SK-N-SH (cell line): ENCODE data around the gene KAT6B. TPM values are rescaled to one million over a fixed set of nuclear protein-coding genes. Genes with fewer than 3 reads are reported as not detected.

ENCODE experiments used
- CTCF ChIA-PET: fragments of 300-600, 350-600 bp; formaldehyde crosslinking; extraction: SDS; loops from one replicate; lab custom pipeline; 2021; lab: Yijun Ruan, JAX
- POLR2A ChIA-PET: fragments of 350-600 bp; sonication (Branson Sonifier 250); formaldehyde crosslinking; extraction: SDS; loops from one replicate; lab custom pipeline; 2020; ENCODE audit warnings: antibody characterized with exemption, inconsistent platforms; lab: Yijun Ruan, JAX
- DNase-seq: peaks from one replicate; pipeline ENCODE4 v3.0.0; 2012
- H2AFZ ChIP-seq: fragments of 200-600 bp; sonication (generic); 2 replicates; pipeline ENCODE4 v1.8.1; 2016; ENCODE audit warnings: antibody characterized with exemption, mild to moderate bottlenecking, low read depth
- H3F3A ChIP-seq: fragments of 200-600 bp; sonication (generic); replicated peaks from 2 replicates; pipeline ENCODE3; 2016; ENCODE audit warnings: antibody characterized with exemption, mild to moderate bottlenecking; ENCODE audit not compliant: insufficient read depth
- H3K27ac ChIP-seq, 2 experiments: fragments of 200-500 bp in 1 of 2; fragments of 200-600 bp in 1 of 2; sonication (Bioruptor generic) in 1 of 2; sonication (generic), shearing (Covaris generic) in 1 of 2; 2 replicates each; pipeline versions ENCODE4 v1.5.1 to v1.6.1; 2014 to 2016; ENCODE audit warnings: low read depth in 2 of 2, inconsistent platforms in 1 of 2, low read length in 1 of 2, mild to moderate bottlenecking in 1 of 2, mixed read lengths in 1 of 2
- H3K27me3 ChIP-seq: fragments of 200-600 bp; sonication (generic), shearing (Covaris generic); 2 replicates; pipeline ENCODE4 v1.6.1; 2016; ENCODE audit warnings: mixed run types; ENCODE audit not compliant: insufficient read depth
- H3K36me3 ChIP-seq, 2 experiments: fragments of 200-500 bp in 1 of 2; fragments of 200-600 bp in 1 of 2; sonication (Bioruptor generic) in 1 of 2; sonication (generic) in 1 of 2; replicated peaks in 1 of 2; 2 replicates each; pipeline versions ENCODE3 to v1.5.1; 2014 to 2016; ENCODE audit warnings: low read length in 1 of 2, mild to moderate bottlenecking in 1 of 2; ENCODE audit not compliant: insufficient read depth in 2 of 2, control insufficient read depth in 1 of 2
- H3K4me1 ChIP-seq, 2 experiments: fragments of 200-500 bp in 1 of 2; fragments of 200-600 bp in 1 of 2; sonication (Bioruptor generic) in 1 of 2; sonication (generic), shearing (Covaris generic) in 1 of 2; 2 replicates each; pipeline versions ENCODE4 v1.5.1 to v1.6.1; 2014 to 2016; ENCODE audit warnings: low read depth in 1 of 2, low read length in 1 of 2, mixed run types in 1 of 2; ENCODE audit not compliant: insufficient read depth in 2 of 2, control insufficient read depth in 1 of 2
- H3K4me2 ChIP-seq: fragments of 200-600 bp; sonication (generic), shearing (Covaris generic); 2 replicates; pipeline ENCODE4 v1.6.1; 2017; ENCODE audit warnings: mixed run types
- H3K4me3 ChIP-seq, 2 experiments: fragments of 200-500 bp in 1 of 2; fragments of 200-600 bp in 1 of 2; sonication (Bioruptor generic) in 1 of 2; sonication (generic), shearing (Covaris generic) in 1 of 2; 2 replicates each; pipeline versions ENCODE4 v1.5.1 to v1.8.1; 2014 to 2016; ENCODE audit warnings: low read depth in 2 of 2, inconsistent platforms in 1 of 2, low read length in 1 of 2, mild to moderate bottlenecking in 1 of 2, mixed read lengths in 1 of 2, moderate library complexity in 1 of 2
- H3K79me2 ChIP-seq: fragments of 200-600 bp; sonication (generic); 2 replicates; pipeline ENCODE4 v1.8.1; 2017; ENCODE audit warnings: mild to moderate bottlenecking; ENCODE audit not compliant: insufficient read depth
- H3K9ac ChIP-seq: fragments of 200-600 bp; sonication (generic); 2 replicates; pipeline ENCODE4 v1.6.1; 2017; ENCODE audit warnings: mixed run types
- H3K9me2 ChIP-seq: fragments of 200-600 bp; sonication (generic); 2 replicates; pipeline ENCODE4 v1.6.1; 2017; ENCODE audit warnings: mixed run types
- H3K9me3 ChIP-seq: fragments of 200-600 bp; sonication (generic); 2 replicates; pipeline ENCODE4 v1.6.1; 2017; ENCODE audit warnings: mixed run types, mild to moderate bottlenecking, moderate library complexity
- H4K20me1 ChIP-seq: fragments of 200-600 bp; sonication (generic); 2 replicates; pipeline ENCODE4 v1.6.1; 2017; ENCODE audit warnings: mild to moderate bottlenecking, mixed run types; ENCODE audit not compliant: insufficient read depth
- CHD2 ChIP-seq: fragments of 150-350 bp; IDR thresholded peaks from 2 replicates; pipeline ENCODE4 v1.6.1; 2018; ENCODE audit warnings: low read length; ENCODE audit not compliant: partially characterized antibody
- EP300 ChIP-seq, 2 experiments: IDR thresholded peaks; 2 replicates each; pipeline versions ENCODE4 v1.4.0 to v1.6.1; 2012; ENCODE audit warnings: borderline replicate concordance in 1 of 2, low read depth in 1 of 2, low read length in 1 of 2
- EZH2phosphoT487 ChIP-seq: fragments of 200-600 bp; sonication (generic); IDR thresholded peaks from 2 replicates; pipeline ENCODE4 v1.6.1; 2017; ENCODE audit warnings: low read depth, mixed run types, mild to moderate bottlenecking, antibody characterized with exemption, moderate library complexity, borderline replicate concordance
- FOXJ3 ChIP-seq: sonication (generic); formaldehyde crosslinking; IDR thresholded peaks from 2 replicates; pipeline ENCODE4 v1.5.1; 2020; ENCODE audit warnings: mild to moderate bottlenecking, missing genetic modification reagents
- FOXM1 ChIP-seq: IDR thresholded peaks from 2 replicates; pipeline ENCODE4 v1.4.0; 2012; ENCODE audit warnings: low read depth, mild to moderate bottlenecking
- MEF2A ChIP-seq: IDR thresholded peaks from 2 replicates; pipeline ENCODE4 v1.4.0; 2012; ENCODE audit warnings: low read depth, borderline replicate concordance
- MXI1 ChIP-seq: IDR thresholded peaks from 2 replicates; pipeline ENCODE4 v1.6.1; 2012; ENCODE audit warnings: mild to moderate bottlenecking, low read depth, low read length, improper control_type of control experiment
- NFIC ChIP-seq: IDR thresholded peaks from 2 replicates; pipeline ENCODE4 v1.4.0; 2012; ENCODE audit warnings: borderline replicate concordance
- ZBTB33 ChIP-seq: IDR thresholded peaks from 2 replicates; pipeline ENCODE4 v1.4.0; 2012; ENCODE audit warnings: low read depth, borderline replicate concordance
- WGBS: methylation state at CpG from one replicate; pipeline ENCODE4 v1.1.6; 2017; ENCODE audit warnings: low lambda C conversion rate; 5-methylcytosine and 5-hydroxymethylcytosine counted together
- polyA plus RNA-seq, 3 experiments: library from polyadenylated mRNA; depleted of rRNA; stranded (reverse); fragments of >200 nt; gene quantifications; 2 replicates each; pipeline ENCODE4 v1.2.3, GENCODE V29; 2012
- TF ChIP-seq, protein P1 (sequence below): fragments of 150-350 bp; IDR thresholded peaks from 2 replicates; pipeline ENCODE4 v1.6.1; 2017; ENCODE audit warnings: antibody characterized with exemption, low read length, low read depth, borderline replicate concordance

KAT6B gene
- polyA plus RNA-seq, 1 of the 3 experiments (the other 2 are of a cell fraction), result 4.3 TPM

DNA sequence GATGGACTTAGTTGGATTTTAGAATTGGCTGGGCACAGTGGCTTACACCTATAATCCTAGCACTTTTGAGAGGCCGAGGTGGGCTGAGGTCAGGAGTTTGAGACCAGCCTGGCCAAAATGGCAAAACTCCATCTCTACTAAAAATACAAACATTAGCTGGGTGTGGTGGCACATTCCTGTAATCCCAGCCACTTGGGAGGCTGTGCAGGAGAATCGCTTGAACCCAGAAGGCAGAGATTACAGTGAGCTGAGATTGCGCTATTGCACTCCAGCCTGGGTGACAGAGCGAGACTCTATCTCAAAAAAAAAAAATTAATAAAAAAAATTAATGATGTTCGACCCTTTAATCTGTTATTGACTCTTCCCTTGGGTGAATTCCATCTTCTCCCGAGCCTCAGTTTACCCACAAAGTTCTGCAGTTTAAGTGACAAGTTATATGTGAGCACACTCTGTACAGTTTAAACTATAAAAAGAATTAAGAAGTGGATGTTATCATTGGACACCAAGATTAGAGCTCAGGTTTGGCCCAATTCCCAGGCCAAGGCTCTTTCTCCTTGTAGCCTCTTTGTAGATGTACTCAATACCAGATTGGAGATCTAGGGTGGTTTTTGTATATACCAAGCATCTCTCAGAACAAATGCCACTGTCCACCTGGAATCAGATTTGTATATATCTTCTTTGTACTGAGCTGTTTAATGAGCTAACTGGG lies 15.0 kb downstream of the KAT6B start:
- WGBS, result 96% methylated on average over 5 of the region's 6 CpGs
- TF ChIP-seq ZBTB33 (no peak), EP300 (IDR thresholded peaks at IDR 0.05; ENCODE audit: borderline replicate concordance in 1 of 2, low read depth in 1 of 2, low read length in 1 of 2) (no peak), FOXM1 (no peak)
- POLR2A ChIA-PET, result no interaction called here
- H3K27ac ChIP-seq, result no peak overlapping the region
- H3K4me1 ChIP-seq, result peaks cover 7 to 26% of the 10 kb centered on the region in 2 experiments; a peak in 3 of 4 replicates
- CTCF ChIA-PET, result no interaction called here
- peaks cover 19% of the 10 kb centered on the region; the same call in 1 of the 2 replicates for H4K20me1 ChIP-seq
- no peaks in the 10 kb centered on the region for H3K9me2 ChIP-seq
- peaks cover 13 to 27% of the 10 kb centered on the region in 2 experiments for H3K36me3 ChIP-seq
- H3K9me3 ChIP-seq, result no peaks in the 10 kb centered on the region
- peaks cover 77% of the 10 kb centered on the region for H3K79me2 ChIP-seq
- no peak overlapping the region; the same call in 1 of the 2 replicates for H3K4me2 ChIP-seq
- H3K27me3 ChIP-seq, result no peaks in the 10 kb centered on the region
- H2AFZ ChIP-seq, result no peak overlapping the region
- H3K9ac ChIP-seq, result no peak overlapping the region
- H3K4me3 ChIP-seq, result no peak overlapping the region
- DNase-seq, result no peak
- no peaks in the 10 kb centered on the region for H3F3A ChIP-seq

- Histone ChIP-seq H3K36me3 (peaks cover 13 to 27% of the 10 kb centered on the region in 2 experiments), H3K27me3 (no peaks in the 10 kb centered on the region), H3K9ac (no peak overlapping the region), H3K4me2 (no peak overlapping the region), H3K4me1 (peaks cover 7 to 22% of the 10 kb centered on the region in 2 experiments; a peak in 3 of 4 replicates), H2AFZ (no peak overlapping the region), H3K9me2 (no peaks in the 10 kb centered on the region), H3K27ac (no peak overlapping the region), H3F3A (peaks cover 3% of the 10 kb centered on the region), H4K20me1 (peaks cover 10% of the 10 kb centered on the region; the same call in 1 of the 2 replicates), H3K9me3 (no peaks in the 10 kb centered on the region), H3K4me3 (no peak overlapping the region), H3K79me2 (peaks cover 76% of the 10 kb centered on the region)
- 88% methylated on average over 1 of the region's 1 CpG for WGBS
- POLR2A ChIA-PET, result no interaction called here
- DNase-seq, result no peak
- TF ChIP-seq MEF2A (no peak), FOXJ3 (CRISPR knock-in tag) (no peak), CHD2 (no peak), MXI1 (no peak), EZH2phosphoT487 (no peak), NFIC (no peak)
- TF ChIP-seq, protein P1, sequence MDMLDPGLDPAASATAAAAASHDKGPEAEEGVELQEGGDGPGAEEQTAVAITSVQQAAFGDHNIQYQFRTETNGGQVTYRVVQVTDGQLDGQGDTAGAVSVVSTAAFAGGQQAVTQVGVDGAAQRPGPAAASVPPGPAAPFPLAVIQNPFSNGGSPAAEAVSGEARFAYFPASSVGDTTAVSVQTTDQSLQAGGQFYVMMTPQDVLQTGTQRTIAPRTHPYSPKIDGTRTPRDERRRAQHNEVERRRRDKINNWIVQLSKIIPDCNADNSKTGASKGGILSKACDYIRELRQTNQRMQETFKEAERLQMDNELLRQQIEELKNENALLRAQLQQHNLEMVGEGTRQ, result no peak
- CTCF ChIA-PET, result interaction anchor here (0.7 kb wide), 1 partner anchor 88 kb away, joined by 3 read pairs; no protein-coding TSS in a partner anchor
Measured at GRCh38 chr10:74842301-74842954, 16.0 kb downstream of the KAT6B start.
